Ovary (tissue), 9 donors: ENCODE results near the gene RAET1L. TPM values are rescaled to one million over a fixed set of nuclear protein-coding genes. Genes with fewer than 3 reads are reported as not detected.
"Not testable (repeated sequence)": the region's sequence is repeated elsewhere in the genome, so short reads cannot be mapped to it uniquely, and the experiment has no call there.

ENCODE experiments used
- DNase-seq, 5 donors: peaks; one replicate each; pipeline ENCODE4 v3.0.0-alpha.2; 2019 to 2020
- H3K27ac ChIP-seq, 2 donors: fragments of 200-600 bp; one replicate each; pipeline versions ENCODE4 v1.5.1 to v1.8.0; 2019 to 2022
- H3K27me3 ChIP-seq: fragments of 200-600 bp; one replicate; pipeline ENCODE4 v1.8.0; 2022
- H3K36me3 ChIP-seq: fragments of 200-600 bp; sonication (generic); one replicate; pipeline ENCODE4 v1.5.1; 2019
- H3K4me1 ChIP-seq: one replicate; pipeline ENCODE4 v1.8.1; 2013; ENCODE audit warnings: mild to moderate bottlenecking, moderate library complexity; ENCODE audit not compliant: insufficient read depth
- H3K4me3 ChIP-seq: fragments of 200-600 bp; sonication (generic); one replicate; pipeline ENCODE4 v1.5.1; 2017
- H3K9me3 ChIP-seq, 2 donors: fragments of 200-600 bp in 1 of 2; sonication (generic) in 1 of 2; one replicate each; pipeline versions ENCODE4 v1.5.1 to v1.8.1; 2013 to 2019; ENCODE audit warnings: mild to moderate bottlenecking in 1 of 2, moderate library complexity in 1 of 2
- CTCF ChIP-seq, 3 donors: fragments of 450-650 bp in 2 of 3; fragments of 200-600 bp in 1 of 3; IDR thresholded peaks; one replicate each; pipeline versions ENCODE4 v1.5.1 to v1.8.0; 2016 to 2022; ENCODE audit warnings: antibody characterized with exemption in 3 of 3, mild to moderate bottlenecking in 1 of 3
- EP300 ChIP-seq: sonication (generic); formaldehyde crosslinking; IDR thresholded peaks from one replicate; pipeline ENCODE4 v1.6.1; 2017; ENCODE audit warnings: antibody characterized with exemption
- POLR2A ChIP-seq: fragments of 450-650 bp; IDR thresholded peaks from one replicate; pipeline ENCODE4 v1.6.1; 2017; ENCODE audit warnings: antibody characterized with exemption, mild to moderate bottlenecking, moderate library complexity
- WGBS, 3 donors: extraction: QIAGEN DNeasy Blood & Tissue Kit in 1 of 3; methylation state at CpG; one replicate each; pipeline versions ENCODE4 v1.1.5 to v1.1.7; 2013 to 2017; 5-methylcytosine and 5-hydroxymethylcytosine counted together
- intact Hi-C, 4 donors: fragments of 100-400 bp; cut with DNase I; formaldehyde crosslinking; loops; one replicate each; pipeline versions ENCODE4 v1.11.0 to v1.15.1; 2022 to 2023
- polyA plus RNA-seq, 2 donors: library from polyadenylated mRNA; stranded (reverse); fragments of 200-250 nt in 1 of 2; fragments of 350-450 nt in 1 of 2; fragmentation: Illumina TruSeq in 1 of 2; extraction: RNeasy Lipid Tissue Mini Kit (QIAGEN cat#74804) in 1 of 2; gene quantifications; one replicate each; pipeline ENCODE4 v1.2.3, GENCODE V29; 2013 to 2014
- total RNA-seq, 7 donors: library from RNA; depleted of rRNA in 2 of 7; stranded (reverse); fragments of >200 nt in 2 of 7; fragmentation: NEBNext Ultra II Directional in 3 of 7; extraction: Animal tissue kit (Norgen Biotek cat#: 25700) in 3 of 7; gene quantifications; one replicate each; pipeline versions ENCODE4 v1.1.0 to v1.2.4, GENCODE V29; 2016 to 2023
- donor health status: DM: no; HTN: no; CAD: no; lungs with moderate emphysema.
- donor health status: DM: no; HTN: no; CAD: no.
- donor health status: Bipolar disorder and iron deficiency.
- donor health status: DM: yes; HTN: yes; CAD: no.
- donor health status: DM: no; HTN: no; CAD: no.
- donor health status: DM: yes; HTN: yes; CAD: no.

The RAET1L gene
- total and polyA plus RNA-seq, 9 donors: not detected

GRCh38 chr6:150063640-150064039 is 38.3 kb upstream of the RAET1L start:
- no peaks in the 10 kb centered on the region for H3K9me3 ChIP-seq
- no peak overlapping the region for H3K27ac ChIP-seq
- 88 to 96% (median 95%) methylated on average over 6 of the region's 6 CpGs for WGBS, 3 donors
- peaks cover 4% of the 10 kb centered on the region for H3K4me1 ChIP-seq
- no peaks in the 10 kb centered on the region for H3K27me3 ChIP-seq
- TF ChIP-seq POLR2A (no peak), CTCF (IDR thresholded peaks at IDR 0.05) (no peak), EP300 (no peak)
- no peak overlapping the region for H3K4me3 ChIP-seq
- intact Hi-C loops: no loop called here
- no peak for DNase-seq
- no peaks in the 10 kb centered on the region for H3K36me3 ChIP-seq

DNA sequence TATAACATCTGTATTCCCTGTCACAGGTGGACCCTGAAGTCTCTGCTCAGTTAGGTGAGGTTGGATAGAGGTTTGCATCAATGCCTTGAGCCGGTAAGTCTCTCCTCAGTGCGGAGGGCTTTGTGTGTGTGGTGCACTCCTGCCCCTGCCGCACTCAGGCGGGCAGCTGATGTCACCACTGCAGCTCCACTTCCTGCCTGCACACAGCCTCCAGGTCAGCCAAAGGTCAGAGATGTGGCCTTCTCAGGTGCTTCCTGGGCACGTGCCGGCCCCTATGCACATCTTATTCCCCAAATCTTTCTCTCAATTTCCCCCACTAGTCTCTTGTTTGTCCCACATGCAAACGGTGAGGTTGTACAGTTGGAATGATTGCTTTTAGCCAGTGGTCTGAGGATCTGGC is 34.6 kb upstream of the RAET1L start:
- H3K27ac ChIP-seq, H3K9me3 ChIP-seq, H3K36me3 ChIP-seq, H3K4me1 ChIP-seq, H3K27me3 ChIP-seq, intact Hi-C loops, H3K4me3 ChIP-seq, DNase-seq: not testable (repeated sequence)
- WGBS, 3 donors: 85 to 87% (median 85%) methylated on average over 7 of the region's 7 CpGs

DNA sequence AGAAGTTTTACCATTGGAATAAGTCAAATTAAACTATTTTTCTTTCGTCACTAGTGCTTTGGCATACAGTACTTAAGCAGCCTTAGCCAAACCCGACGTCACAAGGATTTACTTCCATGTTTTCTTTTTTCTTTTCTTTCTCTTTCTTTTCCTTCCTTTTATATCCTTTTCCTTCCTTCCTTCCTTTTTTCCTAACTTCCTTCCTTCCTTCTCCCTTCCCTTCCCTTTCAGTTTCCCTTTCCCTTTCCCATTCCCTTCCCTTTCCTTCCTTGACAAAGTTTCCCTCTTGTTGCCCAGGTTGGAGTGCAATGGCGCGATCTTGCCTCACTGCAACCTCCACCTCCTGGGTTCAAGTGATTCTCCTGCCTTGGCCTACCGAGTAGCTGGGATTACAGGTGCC is 33.7 kb upstream of the RAET1L start:
- H3K27me3 ChIP-seq: no peaks in the 10 kb centered on the region
- no peak for DNase-seq
- TF ChIP-seq POLR2A (no peak), CTCF (IDR thresholded peaks at IDR 0.05) (no peak), EP300 (no peak)
- H3K27ac ChIP-seq: no peak overlapping the region
- intact Hi-C loops: no loop called here
- no peaks in the 10 kb centered on the region for H3K4me1 ChIP-seq
- no peaks in the 10 kb centered on the region for H3K9me3 ChIP-seq
- no peaks in the 10 kb centered on the region for H3K36me3 ChIP-seq
- H3K4me3 ChIP-seq: no peak overlapping the region
- 93 to 95% (median 94%) methylated on average over 6 of the region's 6 CpGs for WGBS, 3 donors

DNA sequence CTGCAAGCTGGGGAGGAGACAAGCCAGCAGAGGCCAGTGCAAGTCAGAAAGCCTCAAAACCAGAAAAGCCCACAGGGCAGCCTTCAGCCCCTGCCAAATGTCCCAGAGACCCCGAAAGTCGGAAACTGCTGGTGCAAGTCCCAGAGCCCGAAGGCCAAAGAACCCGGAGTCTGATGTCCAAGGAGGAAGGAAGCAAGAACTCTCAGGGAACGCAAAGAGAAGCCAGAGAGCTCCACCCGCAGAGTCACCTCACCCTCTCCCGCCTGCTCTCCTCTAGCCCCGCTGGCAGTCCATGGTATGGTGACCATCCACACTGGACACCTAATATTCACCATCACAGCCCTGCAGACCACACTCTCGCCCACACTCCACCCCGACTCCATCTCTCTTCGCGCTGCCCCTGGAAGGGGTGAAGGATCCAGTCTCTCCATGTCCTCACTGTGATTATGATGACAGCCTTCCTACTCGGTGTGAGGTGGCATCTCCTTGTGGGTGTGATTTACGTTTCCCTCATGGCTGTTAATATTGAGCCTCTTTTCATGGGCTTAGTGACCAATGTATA is 33.0 kb upstream of the RAET1L start:
- TF ChIP-seq EP300 (no peak), CTCF (IDR thresholded peaks at IDR 0.05) (no peak), POLR2A (no peak)
- Histone ChIP-seq H3K4me1 (no peaks in the 10 kb centered on the region), H3K9me3 (no peaks in the 10 kb centered on the region), H3K27ac (no peak overlapping the region), H3K4me3 (no peak overlapping the region), H3K27me3 (no peaks in the 10 kb centered on the region), H3K36me3 (no peaks in the 10 kb centered on the region)
- intact Hi-C loops: no loop called here
- DNase-seq: no peak
- WGBS, 3 donors: 85 to 90% (median 87%) methylated on average over 14 of the region's 14 CpGs

- Histone ChIP-seq H3K27ac (no peak overlapping the region), H3K4me3 (no peak overlapping the region), H3K9me3 (no peaks in the 10 kb centered on the region), H3K27me3 (no peaks in the 10 kb centered on the region), H3K4me1 (no peaks in the 10 kb centered on the region), H3K36me3 (no peaks in the 10 kb centered on the region)
- TF ChIP-seq CTCF (IDR thresholded peaks at IDR 0.05) (no peak), EP300 (no peak), POLR2A (no peak)
- WGBS, 3 donors: 70 to 76% (median 71%) methylated on average over 29 of the region's 29 CpGs
- no peak for DNase-seq
- intact Hi-C loops: no loop called here
These were observed 32.2 kb upstream of the RAET1L start for GRCh38 chr6:150057501-150057951.
